Measurements from ENCODE around the gene RABL3.
"Not testable (repeated sequence)": the region's sequence is repeated elsewhere in the genome, so short reads cannot be mapped to it uniquely, and the experiment has no call there.

Gene RABL3

GRCh38 chr3:120646771-120647432 lies 95.4 kb downstream of the RABL3 start:
- no peak for TF ChIP-seq CTCF (IDR thresholded peaks at IDR 0.05; ENCODE audit: low read depth, low read length, missing control alignments)
- DNase-seq (ENCODE audit: low read depth), result no peak
- in situ Hi-C loops (cut with HindIII; ENCODE audit: low sequenced_read_pairs), result no loop called here
- no peak overlapping the region for H3K4me3 ChIP-seq (ENCODE audit: low read depth, low read length)

GRCh38 chr3:120645083-120645845 lies 97.1 kb downstream of the RABL3 start:
- no peak overlapping the region for H3K4me3 ChIP-seq (ENCODE audit: low read depth, low read length)
- DNase-seq (ENCODE audit: low read depth), result no peak
- in situ Hi-C loops (cut with HindIII; ENCODE audit: low sequenced_read_pairs), result no loop called here
- TF ChIP-seq CTCF (IDR thresholded peaks at IDR 0.05; ENCODE audit: low read depth, low read length, missing control alignments), result no peak

- in situ Hi-C loops (cut with HindIII; ENCODE audit: low sequenced_read_pairs), result no loop called here
- H3K4me3 ChIP-seq (ENCODE audit: low read depth, low read length), result no peak overlapping the region
- DNase-seq (ENCODE audit: low read depth), result no peak
- no peak for TF ChIP-seq CTCF (IDR thresholded peaks at IDR 0.05; ENCODE audit: low read depth, low read length, missing control alignments)
Observed at GRCh38 chr3:120642368-120642948, 99.9 kb downstream of the RABL3 start.

- DNase-seq (ENCODE audit: low read depth), result no peak
- no peak overlapping the region for H3K4me3 ChIP-seq (ENCODE audit: low read depth, low read length)
- in situ Hi-C loops (cut with HindIII; ENCODE audit: low sequenced_read_pairs), result no loop called here
- TF ChIP-seq CTCF (IDR thresholded peaks at IDR 0.05; ENCODE audit: low read depth, low read length, missing control alignments), result no peak
Observed at GRCh38 chr3:120641696-120642246, 100.5 kb downstream of the RABL3 start.

GRCh38 chr3:120640231-120640630 lies 102.1 kb downstream of the RABL3 start:
- no peak for DNase-seq (ENCODE audit: low read depth)
- in situ Hi-C loops (cut with HindIII; ENCODE audit: low sequenced_read_pairs), result no loop called here
- TF ChIP-seq CTCF (IDR thresholded peaks at IDR 0.05; ENCODE audit: low read depth, low read length, missing control alignments), result no peak
- no peak overlapping the region for H3K4me3 ChIP-seq (ENCODE audit: low read depth, low read length)

- H3K4me3 ChIP-seq (ENCODE audit: low read depth, low read length); DNase-seq (ENCODE audit: low read depth); in situ Hi-C loops (cut with HindIII; ENCODE audit: low sequenced_read_pairs): not testable (repeated sequence)
Observed at GRCh38 chr3:120638820-120639219, 103.5 kb downstream of the RABL3 start.
